ENCODE data around the gene GATA2. TPM values are rescaled to one million over a fixed set of nuclear protein-coding genes. Genes with fewer than 3 reads are reported as not detected.

Gene GATA2
- total RNA-seq, 1 donor from 2014 or later = 15.6 TPM

DNA sequence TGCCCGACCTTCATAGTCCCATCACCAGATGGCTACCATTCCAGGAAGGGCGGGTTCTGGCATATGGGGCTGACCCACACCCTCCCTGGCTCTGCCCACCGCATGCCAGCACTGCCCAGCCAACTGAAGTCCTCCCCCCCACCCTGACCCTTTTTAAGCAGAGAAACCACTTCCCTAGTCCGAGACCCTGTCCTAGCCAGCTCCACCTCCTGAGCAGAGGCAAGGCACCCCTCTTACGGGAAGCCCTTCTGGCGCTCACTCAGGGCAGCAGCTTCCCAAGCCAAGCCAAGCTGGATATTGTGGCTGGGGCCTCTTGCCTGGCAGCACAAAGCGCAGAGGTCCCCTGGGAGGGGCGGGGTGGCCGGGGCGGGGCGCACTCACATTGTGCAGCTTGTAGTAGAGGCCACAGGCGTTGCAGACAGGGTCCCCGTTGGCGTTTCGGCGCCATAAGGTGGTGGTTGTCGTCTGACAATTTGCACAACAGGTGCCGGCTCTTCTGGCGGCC, 11.5 kb downstream of the GATA2 start:
- intact Hi-C loops (cut with DNase I) = loop anchor here (2.0 kb wide), 2 partner anchors 73 to 93 kb away; no protein-coding TSS in a partner anchor
- DNase-seq (ENCODE audit: low spot score) = peak; percentile 84

DNA sequence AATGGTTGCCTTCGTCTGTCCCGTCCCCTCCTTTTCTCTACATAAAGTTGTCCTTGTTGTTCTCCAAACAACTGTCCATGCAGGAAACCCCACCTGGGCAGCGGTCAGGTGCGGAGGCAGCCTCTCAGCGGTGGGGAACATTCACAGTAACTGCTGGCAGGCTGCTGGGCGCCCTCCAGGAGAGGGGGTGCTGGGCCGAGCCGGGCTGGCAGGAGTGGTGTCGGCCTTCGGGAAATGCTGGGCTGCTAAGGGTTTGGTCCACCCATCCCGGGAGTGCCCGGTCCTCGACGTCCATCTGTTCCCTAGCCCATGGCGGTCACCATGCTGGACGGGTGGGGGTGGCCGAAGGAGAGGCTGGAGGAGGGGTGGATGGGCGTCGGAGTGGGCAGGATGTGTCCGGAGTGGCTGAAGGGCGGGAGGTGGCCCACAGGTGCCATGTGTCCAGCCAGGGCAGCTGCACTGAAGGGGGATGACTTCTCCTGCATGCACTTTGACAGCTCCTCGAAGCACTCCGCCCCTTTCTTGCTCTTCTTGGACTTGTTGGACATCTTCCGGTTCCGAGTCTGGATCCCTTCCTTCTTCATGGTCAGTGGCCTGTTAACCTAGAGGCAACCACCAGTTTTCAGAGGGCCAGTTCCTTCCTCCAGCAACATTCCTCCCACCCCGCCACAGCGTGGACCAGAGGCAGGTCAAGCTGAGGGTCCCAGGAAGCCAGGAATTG, 12.1 kb downstream of the GATA2 start:
- intact Hi-C loops (cut with DNase I) = loop anchor here (2.0 kb wide), 2 partner anchors 74 to 94 kb away; no protein-coding TSS in a partner anchor
- DNase-seq (ENCODE audit: low spot score) = no peak

DNA sequence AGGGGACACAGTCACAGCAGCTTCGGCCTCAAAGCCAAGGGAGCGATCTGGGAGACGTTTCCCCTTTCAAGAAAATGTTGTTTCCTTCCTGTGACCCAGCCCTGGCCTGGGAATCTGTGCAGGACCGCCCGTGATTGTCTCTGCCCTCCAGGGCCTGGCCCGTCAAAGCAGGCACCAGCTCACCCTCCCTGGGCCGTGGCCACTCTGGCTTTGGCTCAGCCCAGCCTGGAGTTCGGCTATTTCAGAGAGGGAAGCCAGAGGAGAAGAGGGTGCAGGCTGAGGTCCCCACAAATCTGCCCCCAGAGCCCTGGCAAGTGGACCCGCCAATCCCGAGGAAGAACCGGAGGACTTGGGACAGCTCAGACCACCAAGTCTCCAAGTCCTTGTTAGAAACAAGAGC, 12.7 kb downstream of the GATA2 start:
- intact Hi-C loops (cut with DNase I) = loop anchor here (2.0 kb wide), 2 partner anchors 75 to 95 kb away; no protein-coding TSS in a partner anchor
- DNase-seq (ENCODE audit: low spot score) = no peak

DNA sequence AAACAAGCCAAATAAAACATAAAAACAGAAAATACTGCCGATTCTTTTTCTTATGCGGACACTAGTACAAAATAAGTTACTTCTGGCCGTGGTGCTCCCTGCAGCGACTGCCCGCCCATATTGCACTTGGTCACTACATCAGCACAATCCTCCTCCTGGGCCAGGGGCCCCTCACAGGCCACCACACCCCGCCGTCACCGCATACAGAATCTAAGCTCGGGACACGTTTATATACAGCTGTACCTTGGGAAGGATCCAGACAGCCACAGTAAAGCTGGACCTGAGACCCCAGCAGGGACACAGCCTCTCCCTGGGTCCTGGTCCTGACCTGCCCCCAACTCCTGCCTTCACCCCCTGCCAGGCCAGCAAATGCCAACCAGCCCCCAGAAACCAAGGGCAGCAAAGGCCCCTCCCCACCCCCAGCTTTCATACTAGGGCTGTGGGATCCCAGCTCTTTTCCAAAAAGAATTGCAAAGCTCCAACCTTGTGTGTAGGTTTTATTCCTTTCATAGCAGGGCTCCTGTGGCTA, 13.4 kb downstream of the GATA2 start:
- no peak for DNase-seq (ENCODE audit: low spot score)
- intact Hi-C loops (cut with DNase I) = loop anchor here (2.0 kb wide), 2 partner anchors 75 to 95 kb away; no protein-coding TSS in a partner anchor

DNA sequence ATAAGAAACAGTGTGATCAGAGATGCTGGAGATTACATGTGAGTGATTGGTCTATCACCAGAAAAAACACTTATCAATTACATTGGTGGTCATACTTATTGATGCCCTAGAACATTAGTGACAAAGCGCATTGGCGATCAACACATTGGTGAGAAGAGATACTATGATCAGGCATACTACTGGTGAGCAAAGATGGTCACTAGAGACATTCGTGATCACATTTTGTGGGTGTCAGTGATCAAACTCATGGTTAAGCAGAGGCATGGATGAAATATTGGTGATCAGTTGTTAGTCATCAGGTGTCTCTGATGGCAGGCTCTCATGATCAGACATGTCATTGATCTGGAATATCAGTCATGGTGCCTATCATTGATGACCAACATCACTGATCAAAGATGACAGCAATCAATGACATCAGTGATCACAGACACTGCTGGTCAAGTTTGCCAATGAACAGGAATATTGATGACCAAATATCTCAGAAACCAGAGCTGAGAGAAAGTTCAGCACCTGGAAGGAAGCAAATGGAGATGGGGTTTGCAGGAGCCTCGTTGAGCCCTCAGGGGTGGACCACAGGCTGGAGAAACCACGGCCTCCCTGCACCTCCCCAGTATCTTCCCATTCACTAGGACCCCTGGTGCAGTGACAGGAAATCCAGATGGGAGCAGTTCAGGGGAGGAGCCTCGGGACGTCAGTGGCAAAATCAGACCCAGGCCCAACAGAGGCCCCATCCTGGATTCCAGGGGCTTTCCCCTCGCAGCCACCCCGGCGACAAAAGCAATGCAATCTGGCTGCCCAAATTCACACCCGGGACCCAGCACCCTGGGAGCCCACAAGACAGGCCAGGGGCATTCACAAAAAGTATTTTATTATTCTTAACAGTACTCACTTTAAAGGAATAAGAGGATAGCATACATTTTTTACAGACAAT, 14.2 kb downstream of the GATA2 start:
- intact Hi-C loops (cut with DNase I) = no loop called here
- no peak for DNase-seq (ENCODE audit: low spot score)

DNA sequence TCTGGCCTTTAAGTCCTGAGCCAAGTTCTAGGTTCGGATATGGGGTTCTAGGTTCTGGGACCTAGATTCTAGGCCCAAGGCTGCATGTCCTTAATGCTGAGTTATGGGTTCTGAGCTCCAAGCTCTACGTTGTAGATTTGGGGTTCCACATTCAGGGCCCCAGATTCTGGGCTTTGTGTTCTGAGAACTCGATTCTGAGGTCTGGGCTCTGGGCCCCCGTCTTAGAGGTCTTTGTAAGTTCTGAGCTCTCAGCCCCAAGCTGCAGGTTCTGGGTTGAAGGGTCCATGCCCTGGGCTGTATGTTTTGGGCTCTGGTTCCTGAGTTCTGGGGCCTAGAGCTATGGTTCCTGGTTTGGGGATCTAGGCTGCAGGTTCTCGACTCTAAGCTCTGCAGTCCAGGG, 16.3 kb downstream of the GATA2 start:
- no peak for DNase-seq (ENCODE audit: low spot score)
- intact Hi-C loops (cut with DNase I) = no loop called here

DNA sequence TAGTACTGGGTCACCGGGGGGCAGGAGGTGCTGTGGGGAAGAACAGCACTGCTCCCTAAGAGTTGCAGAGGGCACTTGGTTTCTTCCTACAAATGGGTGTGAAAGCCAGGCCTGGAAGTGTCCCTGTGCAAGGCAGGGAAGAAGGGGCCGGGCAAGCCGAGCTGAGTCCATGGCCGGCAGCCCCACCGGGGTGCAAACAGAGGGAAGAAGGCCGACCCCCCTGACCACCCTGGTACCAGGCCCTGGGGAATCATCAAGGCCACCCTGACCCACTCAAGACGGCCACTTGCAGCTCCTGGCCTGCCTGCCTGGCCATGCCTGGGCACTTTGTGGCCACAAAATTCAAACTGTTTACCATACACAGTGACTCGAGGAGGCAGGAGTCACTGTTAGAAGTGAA, 17.6 kb downstream of the GATA2 start:
- intact Hi-C loops (cut with DNase I) = no loop called here
- DNase-seq (ENCODE audit: low spot score) = no peak

DNA sequence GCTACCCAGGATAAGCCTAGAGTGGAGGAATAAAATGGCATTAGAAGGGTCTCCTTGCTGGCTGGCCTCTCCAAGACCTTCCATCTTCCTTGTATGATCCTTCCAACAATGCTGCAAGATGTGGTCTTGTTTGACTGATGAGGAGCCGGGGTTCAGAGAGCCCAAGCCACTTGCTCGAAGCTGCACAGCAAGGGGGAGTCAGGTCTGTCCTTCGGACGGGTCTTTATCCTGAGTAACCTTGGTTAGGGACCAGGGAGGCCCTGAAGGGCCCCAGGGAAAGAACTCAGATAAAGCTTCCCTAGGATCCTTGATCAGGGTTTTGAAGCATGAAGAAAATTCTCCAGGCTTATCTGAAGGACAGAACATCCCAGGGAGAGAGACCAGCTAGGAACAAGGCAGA, 19.3 kb downstream of the GATA2 start:
- DNase-seq (ENCODE audit: low spot score) = no peak

DNA sequence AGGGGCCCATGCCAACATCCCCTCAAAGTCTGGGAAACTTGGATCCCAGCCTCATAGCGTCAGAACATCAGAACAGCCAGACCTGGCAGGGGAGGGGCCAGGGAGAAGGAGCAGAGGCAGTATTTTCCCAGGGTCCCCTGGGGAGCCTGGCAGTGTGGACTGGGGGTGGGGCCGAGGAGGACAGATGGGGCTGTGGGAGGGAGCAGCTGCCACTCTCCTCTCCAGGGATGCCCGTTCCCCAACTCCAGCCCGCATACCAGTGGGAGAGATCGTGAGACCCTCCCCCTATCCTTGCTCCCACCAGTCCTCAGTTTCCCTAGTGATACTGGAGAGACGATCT, 19.9 kb downstream of the GATA2 start:
- no peak for DNase-seq (ENCODE audit: low spot score)
- intact Hi-C loops (cut with DNase I) = no loop called here

More for the DNA sequence above, 19.3 kb downstream of the GATA2 start:
- intact Hi-C loops (cut with DNase I) = no loop called here

DNA sequence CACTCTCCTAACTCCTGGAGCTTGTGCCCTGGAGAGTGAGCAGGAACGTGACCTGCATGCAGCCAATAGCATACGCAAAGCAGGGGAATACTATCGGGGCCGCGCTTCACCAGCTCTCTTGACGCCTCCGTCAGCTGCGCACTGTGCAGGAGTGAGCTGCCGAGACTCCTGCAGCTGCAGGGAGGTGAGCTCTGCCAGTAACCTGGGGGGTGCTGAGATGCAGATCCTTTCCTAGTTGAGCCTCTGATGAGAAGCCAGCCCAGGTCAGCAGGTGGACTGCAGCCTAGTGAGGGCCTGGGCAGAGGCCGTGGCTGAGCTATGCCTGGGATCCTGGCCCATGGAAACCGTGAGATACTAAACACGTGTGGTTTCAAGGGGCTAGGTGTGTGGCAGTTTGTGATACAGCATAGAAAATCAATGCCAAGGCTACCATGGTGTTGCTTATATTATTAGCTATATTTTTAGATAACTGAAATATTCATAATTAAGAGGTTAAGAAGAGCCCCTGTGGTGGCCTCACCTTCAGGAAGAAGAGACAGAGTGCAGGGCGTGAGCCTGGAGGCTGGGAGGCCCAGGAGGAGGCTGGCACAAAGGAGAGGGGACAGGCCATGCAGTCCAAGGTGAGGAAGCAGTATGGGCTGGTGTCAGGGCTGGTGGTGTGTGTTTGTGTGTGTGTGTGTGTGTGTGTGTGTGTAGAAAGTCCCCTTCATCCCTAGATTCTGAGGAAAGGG, 20.4 kb downstream of the GATA2 start:
- intact Hi-C loops (cut with DNase I) = no loop called here
- no peak for DNase-seq (ENCODE audit: low spot score)

DNA sequence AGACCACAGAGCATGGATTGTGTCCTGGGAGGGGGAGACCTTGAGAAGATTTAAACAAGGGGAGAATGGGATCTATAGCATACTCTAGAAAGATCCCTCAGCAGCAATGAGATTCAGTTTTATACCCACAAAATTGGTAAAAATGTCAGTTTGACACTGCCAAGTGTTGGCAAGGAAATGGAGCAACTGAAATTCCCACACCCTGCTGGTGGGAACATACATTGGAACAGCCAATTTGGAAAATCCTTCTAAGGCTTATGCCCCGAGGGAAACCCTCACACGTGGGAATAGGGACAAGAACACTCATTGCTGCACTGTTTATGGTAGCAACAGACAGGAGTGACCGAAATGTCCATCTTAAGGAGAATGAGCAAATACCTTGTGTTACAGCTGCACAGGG, 21.3 kb downstream of the GATA2 start:
- intact Hi-C loops (cut with DNase I) = no loop called here
- no peak for DNase-seq (ENCODE audit: low spot score)

DNA sequence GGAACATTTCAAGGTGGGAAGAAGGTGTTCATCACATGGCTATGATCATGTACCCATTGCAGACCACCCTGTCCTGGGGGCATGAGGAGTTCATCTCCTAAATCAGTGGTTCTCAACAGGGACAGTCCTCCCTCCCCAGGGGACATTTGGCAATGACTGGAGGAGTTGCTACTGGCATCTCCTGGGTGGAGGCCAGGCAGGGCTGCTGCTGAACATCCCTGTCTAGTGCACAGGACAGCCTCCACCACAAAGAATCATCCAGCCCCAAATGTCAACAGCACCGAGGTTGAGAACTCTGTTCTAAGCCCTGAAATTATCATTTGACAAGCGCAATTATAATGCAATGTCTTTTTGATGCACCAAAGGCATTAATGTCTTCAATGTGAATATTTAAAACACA, 21.9 kb downstream of the GATA2 start:
- DNase-seq (ENCODE audit: low spot score) = no peak
- intact Hi-C loops (cut with DNase I) = no loop called here

DNA sequence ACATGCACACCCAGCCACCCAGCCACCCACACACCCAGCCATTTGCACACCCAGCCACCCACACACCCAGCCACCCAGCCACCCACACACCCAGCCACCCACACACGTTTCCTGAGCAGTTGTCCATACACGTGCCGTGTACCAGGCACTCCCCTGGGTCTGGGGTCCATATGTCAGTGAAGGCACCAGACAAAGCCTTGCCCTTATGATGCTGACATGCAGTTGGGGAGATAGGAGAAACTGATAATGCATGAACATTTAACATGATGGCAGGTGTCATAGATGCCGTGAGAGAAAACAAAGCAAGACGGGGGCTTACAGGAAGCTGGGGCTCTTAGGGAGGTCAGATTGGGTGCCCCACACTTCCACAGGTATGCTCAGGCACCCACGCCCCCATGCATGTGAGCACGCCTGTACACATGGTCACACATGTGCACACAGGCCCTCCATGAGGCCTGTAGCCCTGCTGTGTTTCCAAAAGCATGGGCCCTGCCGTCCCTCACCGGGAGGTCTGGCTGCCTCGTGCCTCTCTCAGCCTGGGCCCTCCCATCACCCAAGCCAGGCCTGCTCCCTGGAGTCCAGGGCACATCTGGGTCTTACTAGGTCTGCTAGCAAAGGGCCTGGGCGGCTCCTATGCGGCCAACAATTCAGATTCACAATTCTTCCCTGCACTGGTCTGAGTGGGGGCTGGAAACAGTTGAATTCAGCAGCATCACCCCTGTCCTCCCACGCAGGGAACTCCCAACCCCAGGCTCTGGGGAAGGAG, 22.7 kb downstream of the GATA2 start:
- no peak for DNase-seq (ENCODE audit: low spot score)
- intact Hi-C loops (cut with DNase I) = no loop called here

DNA sequence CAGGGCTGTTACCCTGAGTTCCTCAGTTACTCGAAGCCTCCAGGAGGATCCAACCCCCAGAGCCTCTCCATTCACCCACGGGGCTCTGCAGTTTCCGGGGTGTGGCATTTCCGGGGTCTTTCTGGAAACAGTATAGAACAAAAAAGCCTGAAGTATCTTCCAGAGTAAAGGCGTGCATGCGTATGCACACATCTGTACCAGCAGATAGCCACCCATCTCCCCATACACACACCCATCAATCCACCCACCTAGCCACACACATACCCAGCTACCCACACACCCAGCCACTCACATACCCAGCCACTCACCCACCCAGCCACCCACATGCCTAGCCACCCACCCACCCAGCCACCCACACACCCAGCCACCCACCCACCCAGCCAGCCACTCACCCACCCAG, 23.4 kb downstream of the GATA2 start:
- no peak for DNase-seq (ENCODE audit: low spot score)
- intact Hi-C loops (cut with DNase I) = no loop called here

DNA sequence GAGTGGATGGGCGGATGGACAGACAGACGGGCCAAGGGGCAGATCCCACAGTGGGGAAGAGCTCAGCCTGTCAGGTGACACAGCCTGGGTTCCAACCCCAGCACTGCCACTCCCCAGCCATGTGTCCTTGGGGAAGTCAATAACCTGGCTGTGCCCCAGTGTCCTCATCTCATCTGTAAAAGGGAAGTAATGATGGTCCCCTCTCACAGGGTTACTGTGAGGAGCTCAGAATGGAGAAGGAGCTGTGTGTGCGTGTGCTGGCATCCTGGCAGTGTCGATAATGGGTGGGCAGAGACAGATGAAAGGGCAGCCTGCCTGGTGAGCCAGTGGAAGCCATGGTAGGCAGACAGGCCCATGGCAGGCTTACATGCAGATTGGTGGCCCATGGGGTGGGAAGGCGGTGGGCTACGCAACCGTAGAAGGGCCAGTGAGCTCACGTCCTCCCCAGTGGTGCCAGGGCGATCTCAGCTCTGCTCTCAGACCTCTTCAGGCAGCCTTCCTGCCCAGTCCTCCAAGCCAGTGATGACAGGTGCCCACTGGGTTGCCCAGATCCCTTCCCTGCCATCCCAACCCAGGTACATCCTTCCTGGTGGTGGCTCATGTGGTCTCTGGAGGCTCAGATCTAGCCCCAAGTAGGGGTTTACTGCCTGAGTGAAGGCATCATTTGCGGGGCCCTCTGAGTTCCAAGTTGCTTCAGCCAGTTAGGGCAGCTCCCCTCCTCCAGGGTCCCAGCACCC, 24.0 kb downstream of the GATA2 start:
- intact Hi-C loops (cut with DNase I) = no loop called here
- DNase-seq (ENCODE audit: low spot score) = no peak

DNA sequence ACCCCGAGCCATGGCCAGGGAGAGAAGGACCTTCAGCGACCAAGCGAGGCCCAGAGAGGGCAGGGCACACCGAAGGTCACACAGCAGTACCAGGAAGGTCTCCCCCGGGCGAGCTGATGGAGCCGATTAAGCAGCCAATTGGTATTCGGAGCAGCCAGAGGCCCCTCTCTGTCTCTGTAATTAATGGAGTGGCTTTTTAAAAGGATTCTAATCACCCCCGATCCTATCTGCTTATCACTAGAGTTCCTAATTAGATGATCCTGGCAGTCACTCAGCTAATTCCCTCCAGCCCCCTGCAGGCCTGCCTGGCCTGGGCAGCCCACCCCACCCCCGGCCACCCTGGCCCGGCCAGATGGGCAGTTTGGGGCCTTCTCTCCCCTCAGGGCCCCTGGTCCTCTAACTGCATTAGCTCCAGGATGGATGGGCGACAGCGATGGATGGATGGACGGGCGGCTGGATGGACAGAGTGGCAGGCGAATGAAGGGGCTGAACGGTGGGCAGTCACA, 24.7 kb downstream of the GATA2 start:
- no peak for DNase-seq (ENCODE audit: low spot score)
- intact Hi-C loops (cut with DNase I) = no loop called here

DNA sequence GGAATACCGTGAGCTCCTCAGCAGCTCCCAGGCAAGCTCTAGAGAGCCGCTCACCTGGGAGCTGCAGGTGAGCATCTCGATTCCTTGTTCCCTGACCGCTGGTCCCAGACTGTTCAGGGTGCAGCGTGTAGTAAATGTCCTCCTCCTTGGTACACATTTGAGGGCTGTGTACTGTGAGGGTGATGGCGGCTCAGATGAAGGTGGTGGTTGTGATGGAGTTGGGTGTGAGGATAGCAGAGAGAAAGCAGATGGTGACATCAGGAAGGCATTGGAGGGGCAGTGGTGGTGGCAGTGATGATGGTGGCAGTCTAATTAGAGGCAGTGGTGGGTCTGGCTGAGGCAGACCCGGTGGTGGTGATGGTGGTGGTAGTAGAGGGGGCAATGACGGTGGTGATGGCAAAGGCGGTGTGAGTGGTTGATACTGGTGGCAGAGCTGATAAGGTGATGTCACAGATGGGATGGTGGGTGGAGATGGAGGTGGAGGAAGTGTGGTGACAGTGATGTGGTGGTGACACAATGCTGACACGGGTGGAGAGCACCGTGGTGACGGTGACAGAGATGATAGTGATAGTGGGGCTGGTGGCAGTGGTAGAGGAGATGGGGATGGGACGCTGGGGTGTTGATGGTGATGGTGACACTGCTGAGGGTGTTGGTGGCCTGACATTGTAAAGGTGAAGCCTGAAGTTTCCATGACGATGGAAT, 26.0 kb downstream of the GATA2 start, which contains the start of gene DNAJB8:
TSS of gene DNAJB8 (minus strand) at position 51 of the 702 bp plus-strand sequence. CDS start 3,645 bp downstream, outside the sequence.
- intact Hi-C loops (cut with DNase I) = no loop called here
- DNase-seq (ENCODE audit: low spot score) = no peak
